ENCODE results near the gene DHRS12.

DHRS12 gene

GRCh38 chr13:51799261-51799660 lies 4.7 kb downstream of the DHRS12 start:
- no peaks in the 10 kb centered on the region for H3K27me3 ChIP-seq (ENCODE audit: control insufficient read depth in 3 of 3, insufficient read depth in 3 of 3, low read depth in 1 of 3, low read length in 3 of 3)
- H2BK12ac ChIP-seq (ENCODE audit: low read length): no peak overlapping the region
- WGBS, 2 donors (ENCODE audit: extremely low coverage in 2 of 2, insufficient read length in 2 of 2, insufficient replicate concordance in 1 of 2): no CpG with 5 or more reads among the region's 12 CpGs
- H3K23ac ChIP-seq (ENCODE audit: low read depth, low read length, poor library complexity): no peak overlapping the region
- no peak overlapping the region for H3K27ac ChIP-seq (replicated peaks; ENCODE audit: low read length)
- no peak overlapping the region for H3K9ac ChIP-seq (ENCODE audit: low read depth, low read length, poor library complexity)
- no peak overlapping the region for H4K8ac ChIP-seq (ENCODE audit: low read depth, low read length)
- no peak overlapping the region for H2BK5ac ChIP-seq (ENCODE audit: low read length)
- H3K36me3 ChIP-seq (replicated peaks in 1 of 2; ENCODE audit: control insufficient read depth in 2 of 2, insufficient read depth in 2 of 2, low read length in 2 of 2): peaks cover 0 to 1% of the 10 kb centered on the region in 2 donors
- H4K91ac ChIP-seq (ENCODE audit: low read depth, low read length, poor library complexity): no peak overlapping the region
- H2AK5ac ChIP-seq (ENCODE audit: low read depth, low read length): no peak overlapping the region
- H3K18ac ChIP-seq (ENCODE audit: low read length): no peak overlapping the region
- no peak overlapping the region for H2BK120ac ChIP-seq (ENCODE audit: low read depth, low read length)
- H3K79me1 ChIP-seq (ENCODE audit: low read depth, low read length): no peaks in the 10 kb centered on the region
- DNase-seq (ENCODE audit: low spot score): no peak
- H3K9me3 ChIP-seq (replicated peaks in 1 of 2; ENCODE audit: control insufficient read depth in 2 of 2, insufficient read depth in 1 of 2, low read depth in 1 of 2, low read length in 2 of 2): no peaks in the 10 kb centered on the region
- peak overlapping the region; percentile 44 for H3K4ac ChIP-seq (ENCODE audit: low read length)
- H2AFZ ChIP-seq (ENCODE audit: low read length): no peak overlapping the region
- H2BK15ac ChIP-seq (ENCODE audit: low read length): no peak overlapping the region
- H3K4me3 ChIP-seq (ENCODE audit: low read length in 2 of 2): no peak overlapping the region
- H3K4me1 ChIP-seq (ENCODE audit: control insufficient read depth in 2 of 2, insufficient read depth in 1 of 2, low read depth in 1 of 2, low read length in 2 of 2): peaks cover 22 to 34% of the 10 kb centered on the region in 2 donors
- no peak overlapping the region for H3K14ac ChIP-seq (ENCODE audit: low read length)
- H3K4me2 ChIP-seq (ENCODE audit: insufficient read depth, low read length, poor library complexity, severe bottlenecking): no peak overlapping the region

GRCh38 chr13:51797664-51798488 lies 6.1 kb downstream of the DHRS12 start:
- no peaks in the 10 kb centered on the region for H3K9me3 ChIP-seq (replicated peaks in 1 of 2; ENCODE audit: control insufficient read depth in 2 of 2, insufficient read depth in 1 of 2, low read depth in 1 of 2, low read length in 2 of 2)
- H3K14ac ChIP-seq (ENCODE audit: low read length): no peak overlapping the region
- H3K4me3 ChIP-seq (ENCODE audit: low read length in 2 of 2): no peak overlapping the region
- no CpG with 5 or more reads among the region's 12 CpGs for WGBS, 2 donors (ENCODE audit: extremely low coverage in 2 of 2, insufficient read length in 2 of 2, insufficient replicate concordance in 1 of 2)
- H3K4ac ChIP-seq (ENCODE audit: low read length): no peak overlapping the region
- no peak overlapping the region for H2BK120ac ChIP-seq (ENCODE audit: low read depth, low read length)
- H4K8ac ChIP-seq (ENCODE audit: low read depth, low read length): no peak overlapping the region
- H2BK12ac ChIP-seq (ENCODE audit: low read length): no peak overlapping the region
- no peaks in the 10 kb centered on the region for H3K79me1 ChIP-seq (ENCODE audit: low read depth, low read length)
- no peak overlapping the region for H2AK5ac ChIP-seq (ENCODE audit: low read depth, low read length)
- peak overlapping the region; percentile 4 for H2AFZ ChIP-seq (ENCODE audit: low read length)
- H3K4me2 ChIP-seq (ENCODE audit: insufficient read depth, low read length, poor library complexity, severe bottlenecking): no peak overlapping the region
- H3K4me1 ChIP-seq (ENCODE audit: control insufficient read depth in 2 of 2, insufficient read depth in 1 of 2, low read depth in 1 of 2, low read length in 2 of 2): peaks cover 18 to 29% of the 10 kb centered on the region in 2 donors
- H3K9ac ChIP-seq (ENCODE audit: low read depth, low read length, poor library complexity): no peak overlapping the region
- H3K27ac ChIP-seq (replicated peaks; ENCODE audit: low read length): no peak overlapping the region
- peak; percentile 41 for DNase-seq (ENCODE audit: low spot score)
- H4K91ac ChIP-seq (ENCODE audit: low read depth, low read length, poor library complexity): no peak overlapping the region
- H2BK15ac ChIP-seq (ENCODE audit: low read length): no peak overlapping the region
- no peak overlapping the region for H2BK5ac ChIP-seq (ENCODE audit: low read length)
- peaks cover 0 to 1% of the 10 kb centered on the region in 2 donors for H3K36me3 ChIP-seq (replicated peaks in 1 of 2; ENCODE audit: control insufficient read depth in 2 of 2, insufficient read depth in 2 of 2, low read length in 2 of 2)
- no peak overlapping the region for H3K23ac ChIP-seq (ENCODE audit: low read depth, low read length, poor library complexity)
- H3K27me3 ChIP-seq (ENCODE audit: control insufficient read depth in 3 of 3, insufficient read depth in 3 of 3, low read depth in 1 of 3, low read length in 3 of 3): no peaks in the 10 kb centered on the region
- H3K18ac ChIP-seq (ENCODE audit: low read length): no peak overlapping the region

- Histone ChIP-seq H3K14ac (ENCODE audit: low read length) (no peak overlapping the region), H2BK15ac (ENCODE audit: low read length) (no peak overlapping the region), H2BK120ac (ENCODE audit: low read depth, low read length) (no peak overlapping the region), H3K9me3 (replicated peaks in 1 of 2; ENCODE audit: control insufficient read depth in 2 of 2, insufficient read depth in 1 of 2, low read depth in 1 of 2, low read length in 2 of 2) (no peaks in the 10 kb centered on the region), H2AK5ac (ENCODE audit: low read depth, low read length) (no peak overlapping the region), H4K91ac (ENCODE audit: low read depth, low read length, poor library complexity) (no peak overlapping the region), H3K18ac (ENCODE audit: low read length) (no peak overlapping the region), H2BK5ac (ENCODE audit: low read length) (no peak overlapping the region), H3K36me3 (replicated peaks in 1 of 2; ENCODE audit: control insufficient read depth in 2 of 2, insufficient read depth in 2 of 2, low read length in 2 of 2) (peaks cover 0 to 1% of the 10 kb centered on the region in 2 donors), H3K27me3 (ENCODE audit: control insufficient read depth in 3 of 3, insufficient read depth in 3 of 3, low read depth in 1 of 3, low read length in 3 of 3) (no peaks in the 10 kb centered on the region), H3K4ac (ENCODE audit: low read length) (no peak overlapping the region), H3K4me1 (ENCODE audit: control insufficient read depth in 2 of 2, insufficient read depth in 1 of 2, low read depth in 1 of 2, low read length in 2 of 2) (peaks cover 6 to 18% of the 10 kb centered on the region in 2 donors), H3K79me1 (ENCODE audit: low read depth, low read length) (no peaks in the 10 kb centered on the region), H3K4me2 (ENCODE audit: insufficient read depth, low read length, poor library complexity, severe bottlenecking) (no peak overlapping the region), H3K4me3 (ENCODE audit: low read length in 2 of 2) (no peak overlapping the region), H3K9ac (ENCODE audit: low read depth, low read length, poor library complexity) (no peak overlapping the region), H3K23ac (ENCODE audit: low read depth, low read length, poor library complexity) (no peak overlapping the region), H2AFZ (ENCODE audit: low read length) (peak overlapping the region; percentile 27), H4K8ac (ENCODE audit: low read depth, low read length) (no peak overlapping the region), H3K27ac (replicated peaks; ENCODE audit: low read length) (no peak overlapping the region), H2BK12ac (ENCODE audit: low read length) (no peak overlapping the region)
- no peak for DNase-seq (ENCODE audit: low spot score)
- no CpG with 5 or more reads among the region's 7 CpGs for WGBS, 2 donors (ENCODE audit: extremely low coverage in 2 of 2, insufficient read length in 2 of 2, insufficient replicate concordance in 1 of 2)
Measured at GRCh38 chr13:51796546-51796945, 7.4 kb downstream of the DHRS12 start.

GRCh38 chr13:51795419-51795818 lies 8.5 kb downstream of the DHRS12 start:
- Histone ChIP-seq H3K9me3 (replicated peaks in 1 of 2; ENCODE audit: control insufficient read depth in 2 of 2, insufficient read depth in 1 of 2, low read depth in 1 of 2, low read length in 2 of 2) (no peaks in the 10 kb centered on the region), H4K91ac (ENCODE audit: low read depth, low read length, poor library complexity) (no peak overlapping the region), H3K36me3 (replicated peaks in 1 of 2; ENCODE audit: control insufficient read depth in 2 of 2, insufficient read depth in 2 of 2, low read length in 2 of 2) (peaks cover 0 to 1% of the 10 kb centered on the region in 2 donors), H3K14ac (ENCODE audit: low read length) (no peak overlapping the region), H3K4me2 (ENCODE audit: insufficient read depth, low read length, poor library complexity, severe bottlenecking) (no peak overlapping the region), H2AFZ (ENCODE audit: low read length) (no peak overlapping the region), H3K9ac (ENCODE audit: low read depth, low read length, poor library complexity) (no peak overlapping the region), H3K4me1 (ENCODE audit: control insufficient read depth in 2 of 2, insufficient read depth in 1 of 2, low read depth in 1 of 2, low read length in 2 of 2) (peaks cover 6 to 12% of the 10 kb centered on the region in 2 donors), H3K27ac (replicated peaks; ENCODE audit: low read length) (no peak overlapping the region), H3K23ac (ENCODE audit: low read depth, low read length, poor library complexity) (no peak overlapping the region), H3K79me1 (ENCODE audit: low read depth, low read length) (no peaks in the 10 kb centered on the region), H2BK5ac (ENCODE audit: low read length) (no peak overlapping the region), H3K4me3 (ENCODE audit: low read length in 2 of 2) (no peak overlapping the region), H2AK5ac (ENCODE audit: low read depth, low read length) (no peak overlapping the region), H4K8ac (ENCODE audit: low read depth, low read length) (no peak overlapping the region), H3K4ac (ENCODE audit: low read length) (no peak overlapping the region), H2BK120ac (ENCODE audit: low read depth, low read length) (no peak overlapping the region), H3K27me3 (ENCODE audit: control insufficient read depth in 3 of 3, insufficient read depth in 3 of 3, low read depth in 1 of 3, low read length in 3 of 3) (no peaks in the 10 kb centered on the region), H2BK15ac (ENCODE audit: low read length) (no peak overlapping the region), H3K18ac (ENCODE audit: low read length) (no peak overlapping the region), H2BK12ac (ENCODE audit: low read length) (no peak overlapping the region)
- no CpG with 5 or more reads among the region's 2 CpGs for WGBS, 2 donors (ENCODE audit: extremely low coverage in 2 of 2, insufficient read length in 2 of 2, insufficient replicate concordance in 1 of 2)
- DNase-seq (ENCODE audit: low spot score): no peak

Measured in neuronal stem cell (in vitro differentiated cells).